ENCODE results near the gene CNNM3.
"Not testable (repeated sequence)": the region's sequence is repeated elsewhere in the genome, so short reads cannot be mapped to it uniquely, and the experiment has no call there.

CNNM3 gene

GRCh38 chr2:96816127-96816835 is at the start of gene CNNM3:
Gene CNNM3 (plus strand): TSS chr2:96816268. CDS start chr2:96816278, 10 bp downstream.
- DNase-seq (ENCODE audit: low read depth in 2 of 2): peak; percentile 95

- DNase-seq (ENCODE audit: low read depth in 2 of 2): no peak
Measured at GRCh38 chr2:96767135-96767871, 48.8 kb upstream of the CNNM3 start.

DNA sequence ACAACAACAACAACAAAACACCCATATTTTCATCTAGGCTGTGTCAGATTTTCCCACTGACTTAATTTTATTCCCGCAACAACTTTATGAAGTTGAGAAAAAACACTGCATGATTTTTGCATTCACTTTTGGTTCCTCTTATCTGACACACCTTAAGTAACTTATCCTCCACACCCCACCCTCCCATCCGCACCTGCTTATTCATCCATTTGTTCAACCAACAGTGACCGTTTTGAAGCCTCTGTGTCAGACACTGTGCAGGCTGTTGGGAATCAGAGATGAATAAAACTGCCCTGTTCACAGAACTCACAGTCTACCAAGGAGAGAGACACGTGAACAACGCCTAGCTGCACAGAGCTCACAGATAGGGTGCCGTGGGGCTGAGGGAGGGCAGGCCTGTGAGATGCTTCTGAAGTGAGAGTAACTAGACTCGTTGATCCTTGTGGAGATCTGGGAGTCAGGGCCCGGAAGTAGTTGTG is 47.9 kb upstream of the CNNM3 start:
- DNase-seq (ENCODE audit: low read depth in 2 of 2): no peak

DNA sequence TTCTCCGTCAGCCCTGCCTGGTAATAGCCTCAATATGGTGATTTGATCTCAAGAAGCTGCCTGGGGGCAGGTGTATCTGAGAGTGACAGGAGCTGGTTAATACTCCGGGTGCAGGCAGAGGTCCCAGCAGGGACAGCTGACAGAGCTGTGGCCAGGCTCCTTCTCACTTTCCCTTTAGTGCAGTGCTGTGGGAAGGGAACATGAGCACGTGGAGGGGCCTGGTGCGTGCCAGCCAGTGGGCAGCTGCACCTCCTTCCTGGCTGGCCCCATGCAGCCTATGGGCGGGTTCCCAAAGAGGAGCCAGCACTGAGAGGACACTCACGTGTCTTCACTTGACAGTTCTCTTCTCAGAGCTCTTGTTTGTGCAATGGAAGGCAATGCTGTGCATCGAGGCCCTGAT is 46.3 kb upstream of the CNNM3 start:
- no peak for DNase-seq (ENCODE audit: low read depth in 2 of 2)

DNA sequence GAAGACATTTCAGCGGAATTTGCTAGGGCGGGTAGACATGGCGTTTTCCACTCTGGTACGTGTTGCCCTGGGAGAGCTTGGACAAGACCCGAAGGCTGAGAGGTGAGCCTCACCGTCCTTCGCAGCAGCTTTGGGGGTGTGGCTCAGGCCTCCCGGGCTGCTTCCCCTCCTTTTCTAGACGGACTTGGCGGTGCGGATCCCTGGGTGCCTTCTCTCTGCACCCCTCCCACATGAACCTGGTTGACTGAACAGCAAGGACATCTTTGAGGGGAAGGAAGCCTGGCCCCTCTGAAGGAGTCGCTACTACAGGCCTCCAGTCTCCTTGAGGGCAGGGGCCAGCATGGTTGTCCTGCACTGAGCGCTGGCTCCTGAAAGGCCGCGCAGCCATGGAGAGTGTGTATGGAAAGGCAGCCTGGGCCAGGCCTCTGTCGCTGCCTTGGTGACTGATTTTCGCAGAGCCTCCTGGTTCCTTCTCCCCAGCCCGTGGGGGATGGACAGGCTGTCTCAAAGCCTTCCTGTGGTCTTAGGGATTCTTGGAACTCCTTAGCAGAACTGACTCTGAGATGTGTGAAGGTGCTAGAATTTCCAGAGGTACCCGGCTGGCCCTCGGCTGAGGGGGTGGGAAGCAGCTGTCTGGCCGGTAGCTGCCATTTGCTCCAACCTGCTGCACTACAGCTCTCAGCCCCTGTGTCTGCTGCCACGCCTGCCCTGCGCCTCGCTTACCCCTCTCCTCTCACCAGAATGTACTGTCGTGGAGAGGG is 45.4 kb upstream of the CNNM3 start:
- DNase-seq (ENCODE audit: low read depth in 2 of 2): no peak

- no peak for DNase-seq (ENCODE audit: low read depth in 2 of 2)
Measured at GRCh38 chr2:96771796-96772618, 44.1 kb upstream of the CNNM3 start.

GRCh38 chr2:96772903-96773671 is 43.0 kb upstream of the CNNM3 start:
- peak in 1 of 2 donors; percentile 34 for DNase-seq (ENCODE audit: low read depth in 2 of 2)

- peak in 1 of 2 donors; percentile 26 for DNase-seq (ENCODE audit: low read depth in 2 of 2)
Measured at GRCh38 chr2:96773922-96774321, 42.1 kb upstream of the CNNM3 start.

- no peak for DNase-seq (ENCODE audit: low read depth in 2 of 2)
Measured at GRCh38 chr2:96775160-96775559, 40.9 kb upstream of the CNNM3 start.

DNA sequence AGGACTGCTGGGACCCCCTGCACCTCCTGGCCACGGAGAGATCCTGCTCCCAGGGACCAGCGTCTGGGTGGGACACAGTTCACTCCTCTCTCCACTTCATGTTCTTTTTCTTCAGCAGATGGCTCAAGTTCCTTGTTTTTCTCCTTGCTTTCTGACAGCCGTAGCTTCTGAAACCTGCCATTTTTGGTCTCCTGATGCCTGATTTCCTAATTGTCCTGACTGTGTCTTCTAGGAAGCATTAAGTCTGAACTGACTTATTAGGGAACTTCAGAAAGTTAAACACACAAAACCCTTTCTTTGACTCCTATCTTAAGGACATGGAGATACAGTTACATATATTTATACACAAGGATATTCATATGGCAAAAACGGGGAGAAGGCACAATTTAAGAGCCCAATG is 32.7 kb upstream of the CNNM3 start:
- DNase-seq (ENCODE audit: low read depth in 2 of 2): no peak

DNA sequence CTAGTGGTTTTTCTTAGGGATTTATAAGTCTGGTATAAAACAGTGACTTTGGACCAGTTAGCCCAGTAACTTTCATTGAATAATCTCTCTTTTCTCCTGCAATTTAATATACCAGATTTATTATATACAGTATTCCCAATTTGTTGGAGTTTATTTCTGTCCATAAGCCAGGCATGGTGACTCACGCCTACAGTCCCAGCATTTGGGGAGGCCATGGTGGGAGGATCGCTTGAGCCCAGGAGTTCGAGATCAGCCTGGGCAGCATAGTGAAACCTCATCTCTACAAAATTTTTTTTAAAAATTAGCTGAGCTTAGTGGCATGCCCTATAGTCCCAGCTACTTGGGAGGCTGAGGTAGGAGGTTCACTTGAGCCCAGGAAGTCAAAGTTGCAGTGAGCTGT is 28.7 kb upstream of the CNNM3 start:
- no peak for DNase-seq (ENCODE audit: low read depth in 2 of 2)

DNA sequence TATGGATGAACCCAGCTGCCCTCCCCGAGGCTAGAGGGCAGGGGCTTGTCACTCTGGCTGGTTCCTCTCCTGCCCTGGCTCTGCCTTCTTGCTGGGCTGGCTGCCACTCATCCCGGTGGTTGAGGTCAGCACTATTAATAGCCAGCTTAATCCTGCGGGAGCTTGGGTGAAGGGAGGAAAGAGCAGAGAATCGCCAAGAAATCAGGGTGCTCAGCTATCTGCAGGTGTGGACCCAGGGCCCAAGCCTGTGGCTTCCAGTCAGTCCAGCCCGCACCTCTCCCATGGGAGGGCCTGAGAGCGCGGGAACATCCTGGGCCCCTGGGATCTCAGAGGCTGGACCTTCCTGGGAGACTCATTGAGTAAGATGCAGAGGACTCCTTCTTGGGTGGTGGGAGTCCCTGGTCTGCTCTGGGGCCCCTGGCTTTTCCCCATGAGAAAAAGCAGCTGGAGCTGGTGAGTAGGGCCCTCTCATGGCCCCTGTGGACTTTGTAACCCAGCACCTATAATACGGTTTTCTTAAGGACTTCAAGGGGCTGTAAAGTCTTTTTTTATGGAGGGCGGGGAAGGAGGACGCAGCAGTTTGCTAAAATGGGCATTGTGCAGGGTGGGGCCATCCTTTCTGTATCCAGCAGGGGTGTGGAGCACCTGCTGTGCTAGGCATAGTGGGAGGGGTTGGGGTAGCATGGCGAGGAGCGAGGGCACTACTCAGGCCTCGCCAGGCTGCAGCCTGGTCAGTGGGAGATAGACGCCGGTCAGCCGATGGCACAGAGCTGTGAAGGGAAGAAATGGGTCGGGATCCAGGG is 27.4 kb upstream of the CNNM3 start:
- DNase-seq (ENCODE audit: low read depth in 2 of 2): no peak

DNA sequence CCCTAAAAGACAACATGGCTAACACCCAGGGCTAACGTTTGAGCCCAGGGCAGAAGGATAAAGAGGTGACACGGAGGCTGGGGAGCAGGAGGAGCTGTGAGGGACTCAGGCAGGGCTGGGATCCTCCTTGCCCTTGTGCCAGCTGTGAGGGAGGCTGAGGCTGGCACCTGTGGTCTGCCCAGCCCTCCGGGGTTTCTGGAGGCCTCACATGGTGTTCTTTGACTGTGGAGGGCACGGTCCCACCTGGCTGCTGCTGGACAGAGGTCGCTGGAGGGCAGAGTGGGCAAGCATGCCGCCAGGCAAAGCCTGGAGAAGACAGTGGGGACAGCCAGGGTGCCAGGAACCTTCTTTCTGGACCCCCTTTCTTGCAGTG is 26.8 kb upstream of the CNNM3 start:
- DNase-seq (ENCODE audit: low read depth in 2 of 2): no peak

- no peak for DNase-seq (ENCODE audit: low read depth in 2 of 2)
Measured at GRCh38 chr2:96792772-96793749, 23.0 kb upstream of the CNNM3 start.

DNA sequence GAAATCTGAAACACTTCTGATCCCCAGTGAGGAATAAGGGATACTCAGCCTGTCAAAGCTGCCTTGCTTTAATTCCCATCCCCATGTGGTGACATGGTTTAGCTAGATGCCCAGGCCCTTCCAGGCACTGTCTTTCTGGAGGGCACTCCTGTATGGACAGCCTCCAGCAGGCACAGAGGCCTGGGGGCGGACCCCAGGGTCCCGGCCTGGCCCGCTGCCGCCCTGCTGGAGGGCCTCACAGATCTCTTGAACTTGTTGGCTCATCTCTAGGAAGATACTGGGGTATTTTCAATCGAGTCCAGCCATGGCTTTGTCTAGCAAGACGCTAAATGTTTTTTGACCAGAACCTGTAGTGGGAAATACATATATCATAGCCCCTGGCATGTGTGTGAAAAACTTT is 21.0 kb upstream of the CNNM3 start:
- DNase-seq (ENCODE audit: low read depth in 2 of 2): no peak

- not testable (repeated sequence) for DNase-seq (ENCODE audit: low read depth in 2 of 2)
Measured at GRCh38 chr2:96796497-96796896, 19.6 kb upstream of the CNNM3 start.

DNA sequence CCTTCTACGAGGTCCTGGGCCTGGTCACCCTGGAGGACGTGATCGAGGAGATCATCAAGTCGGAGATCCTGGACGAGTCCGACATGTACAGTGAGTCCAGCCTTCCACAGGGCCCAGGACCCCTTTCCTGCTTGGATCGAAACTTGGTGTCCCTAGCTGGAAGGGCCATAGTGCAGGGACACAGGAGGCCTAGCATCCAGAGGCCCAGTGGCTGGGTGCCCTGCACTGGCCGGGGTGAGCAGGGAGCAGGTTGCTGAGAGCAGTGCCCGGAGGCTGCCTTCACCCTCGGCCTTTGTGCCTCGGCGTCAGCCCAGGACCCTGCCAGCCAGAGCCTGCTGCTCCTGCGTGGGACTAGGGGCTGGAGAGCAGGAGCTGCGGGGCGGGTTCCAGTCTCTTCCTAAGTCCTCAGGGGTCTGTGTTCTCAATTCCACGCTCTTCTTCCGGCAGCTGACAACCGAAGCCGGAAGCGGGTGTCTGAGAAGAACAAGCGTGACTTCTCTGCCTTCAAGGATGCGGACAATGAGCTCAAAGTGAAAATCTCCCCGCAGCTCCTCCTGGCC is 18.9 kb upstream of the CNNM3 start:
- no peak for DNase-seq (ENCODE audit: low read depth in 2 of 2)

Measured in stimulated activated CD4-positive, alpha-beta T cell treated with anti-CD3 and anti-CD28 coated beads, Interleukin-4, amount 100 ng/mL, for 48 hours (primary cell).